Activated T-cell treated with anti-CD3 and anti-CD28 coated beads, Interleukin-2, amount 50 U/mL, for 1 hour (primary cell): ENCODE measurements around the gene SQOR.
"Not testable (repeated sequence)": the region's sequence is repeated elsewhere in the genome, so short reads cannot be mapped to it uniquely, and the experiment has no call there.

Experiments used
- DNase-seq: peaks from one replicate; pipeline ENCODE4 v3.0.0-alpha.2; 2020

The SQOR gene

GRCh38 chr15:45635191-45635638, 386 bp downstream of the SQOR start:
- DNase-seq, result peak; percentile 71

- DNase-seq, result no peak
These were observed 999 bp downstream of the SQOR start for GRCh38 chr15:45635763-45636292.

- no peak for DNase-seq
These were observed 2.3 kb downstream of the SQOR start for GRCh38 chr15:45637141-45637540.

DNA sequence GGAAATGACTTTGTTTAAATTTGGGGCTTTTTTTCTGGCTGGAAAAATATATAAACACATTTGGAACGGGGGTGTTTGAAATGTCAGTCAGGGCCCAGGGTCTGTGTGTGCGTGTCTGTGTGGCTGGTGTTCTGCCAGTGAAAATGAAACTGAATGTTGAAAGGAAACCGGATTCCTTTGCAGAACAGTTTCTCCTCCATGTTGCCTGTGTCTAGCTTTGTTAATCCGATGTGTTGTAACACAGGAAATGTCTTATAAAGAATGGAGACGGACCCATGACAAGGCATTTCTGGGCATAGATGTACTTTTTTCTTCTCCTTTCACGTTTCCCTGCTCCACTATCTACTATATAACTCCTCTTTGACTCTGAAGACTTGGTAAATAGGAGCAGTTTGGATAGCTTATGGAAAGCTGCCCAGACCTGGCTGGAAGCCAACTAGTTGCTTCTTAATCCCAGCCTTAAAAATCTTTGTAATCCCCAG, 2.8 kb downstream of the SQOR start:
- peak; percentile 28 for DNase-seq

DNA sequence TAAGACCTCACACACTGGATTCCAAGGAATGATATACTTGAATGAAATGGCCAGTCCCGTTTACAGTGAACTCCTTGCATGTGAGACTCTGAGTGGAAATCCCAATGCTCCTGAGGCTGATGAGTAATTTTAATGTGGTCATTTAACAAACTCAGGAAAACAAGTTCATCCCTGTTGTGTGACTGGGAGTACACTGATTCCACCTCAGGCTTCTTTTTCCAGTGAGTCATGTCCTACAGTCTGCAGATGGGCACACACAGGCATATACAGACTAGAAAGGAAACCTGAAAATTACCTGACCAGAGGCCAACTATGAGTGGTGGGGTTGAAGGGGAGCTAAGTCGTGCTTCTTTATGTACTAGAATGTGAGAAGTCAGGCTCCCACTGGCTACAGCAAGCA, 5.8 kb downstream of the SQOR start:
- no peak for DNase-seq

GRCh38 chr15:45641374-45641781, 6.5 kb downstream of the SQOR start:
- DNase-seq, result no peak

- DNase-seq, result no peak
These were observed 7.4 kb downstream of the SQOR start for GRCh38 chr15:45641999-45642932.

GRCh38 chr15:45644437-45644836, 9.6 kb downstream of the SQOR start:
- no peak for DNase-seq

GRCh38 chr15:45645026-45645980, 10.5 kb downstream of the SQOR start:
- no peak for DNase-seq

DNA sequence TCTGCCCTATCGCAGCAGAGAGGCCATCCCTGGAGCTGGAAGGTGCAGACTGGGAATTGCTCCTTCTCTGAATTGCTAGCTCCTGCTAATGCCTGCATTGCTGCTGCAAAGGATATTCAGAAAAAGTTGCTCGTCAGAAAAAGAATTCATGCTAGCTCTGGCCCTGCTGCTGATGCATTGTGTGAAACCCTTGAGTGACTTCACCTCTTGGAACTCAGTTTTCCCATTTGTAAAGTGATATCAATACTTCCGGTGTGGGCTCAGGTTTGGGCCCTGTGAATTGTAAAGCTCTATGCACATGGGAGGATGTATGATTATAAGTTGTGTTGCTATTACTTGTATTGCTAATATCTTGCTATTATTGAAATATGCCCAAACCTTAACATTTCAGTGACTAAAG, 11.4 kb downstream of the SQOR start:
- no peak for DNase-seq

DNA sequence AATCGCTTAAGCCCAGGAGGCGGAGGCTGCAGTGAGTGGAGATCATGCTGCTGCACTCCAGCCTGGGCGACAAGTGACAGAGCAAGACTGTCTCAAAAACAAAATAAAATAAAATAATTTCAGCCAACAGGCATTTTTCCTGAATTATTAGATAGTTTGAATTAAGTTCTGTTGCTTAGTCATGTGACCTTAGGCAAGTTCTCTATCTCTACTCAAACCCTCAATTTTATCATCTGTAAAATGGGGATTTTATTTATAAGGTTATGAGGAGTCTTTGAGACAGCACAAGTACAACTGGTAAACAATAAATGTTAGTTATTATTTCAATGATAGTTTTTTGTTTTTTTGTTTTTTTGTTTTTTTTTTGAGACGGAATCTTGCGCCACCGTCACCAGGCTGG, 13.0 kb downstream of the SQOR start:
- DNase-seq, result no peak

- DNase-seq, result no peak
These were observed 13.8 kb downstream of the SQOR start for GRCh38 chr15:45648521-45649200.

DNA sequence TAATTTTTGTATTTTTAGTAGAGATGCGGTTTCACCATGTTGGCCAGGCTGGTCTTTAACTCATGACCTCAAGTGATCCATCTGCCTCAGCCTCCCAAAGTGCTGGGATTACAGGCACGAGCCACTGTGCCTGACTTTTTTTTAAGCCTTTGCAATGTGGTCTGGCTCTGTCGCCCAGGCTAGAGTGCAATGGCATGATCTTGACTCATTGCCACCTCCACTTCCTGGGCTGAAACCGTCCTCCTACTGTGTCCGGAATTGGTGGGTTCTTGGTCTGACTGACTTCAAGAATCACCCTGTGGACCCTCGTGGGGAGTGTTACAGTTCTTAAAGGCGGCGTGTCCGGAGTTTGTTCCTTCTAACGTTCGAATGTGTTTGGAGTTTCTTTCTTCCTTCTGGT, 15.2 kb downstream of the SQOR start:
- not testable (repeated sequence) for DNase-seq

DNA sequence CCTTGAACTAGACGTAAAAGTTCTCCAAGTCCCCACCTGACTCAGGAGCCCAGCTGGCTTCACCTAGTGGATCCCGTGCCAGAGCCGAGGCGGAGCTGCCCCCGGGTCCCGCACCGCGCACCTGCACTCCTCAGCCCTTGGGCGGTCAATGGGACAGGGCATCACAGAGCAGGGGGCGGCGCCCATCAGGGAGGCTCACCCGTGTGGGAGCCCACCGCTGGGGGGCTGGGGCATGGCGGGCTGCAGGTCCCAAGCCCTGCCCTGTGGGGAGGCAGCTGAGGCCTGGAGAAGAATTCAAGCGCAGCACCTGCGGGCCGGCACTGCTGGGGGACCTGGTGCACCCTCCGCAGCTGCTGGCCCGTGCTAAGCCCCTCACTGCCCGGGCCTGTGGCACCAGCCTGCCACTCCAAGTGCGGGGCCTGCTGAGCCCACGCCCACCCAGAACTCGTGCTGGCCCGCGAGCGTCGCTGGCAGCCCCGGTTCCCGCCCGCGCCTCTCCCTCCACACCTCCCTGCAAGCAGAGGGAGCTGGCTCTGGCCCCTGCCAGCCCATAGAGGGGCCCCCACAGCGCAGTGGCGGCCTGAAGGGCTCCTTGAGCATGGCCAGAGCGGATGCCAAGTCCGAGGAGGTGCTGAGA, 16.2 kb downstream of the SQOR start:
- DNase-seq, result no peak

DNA sequence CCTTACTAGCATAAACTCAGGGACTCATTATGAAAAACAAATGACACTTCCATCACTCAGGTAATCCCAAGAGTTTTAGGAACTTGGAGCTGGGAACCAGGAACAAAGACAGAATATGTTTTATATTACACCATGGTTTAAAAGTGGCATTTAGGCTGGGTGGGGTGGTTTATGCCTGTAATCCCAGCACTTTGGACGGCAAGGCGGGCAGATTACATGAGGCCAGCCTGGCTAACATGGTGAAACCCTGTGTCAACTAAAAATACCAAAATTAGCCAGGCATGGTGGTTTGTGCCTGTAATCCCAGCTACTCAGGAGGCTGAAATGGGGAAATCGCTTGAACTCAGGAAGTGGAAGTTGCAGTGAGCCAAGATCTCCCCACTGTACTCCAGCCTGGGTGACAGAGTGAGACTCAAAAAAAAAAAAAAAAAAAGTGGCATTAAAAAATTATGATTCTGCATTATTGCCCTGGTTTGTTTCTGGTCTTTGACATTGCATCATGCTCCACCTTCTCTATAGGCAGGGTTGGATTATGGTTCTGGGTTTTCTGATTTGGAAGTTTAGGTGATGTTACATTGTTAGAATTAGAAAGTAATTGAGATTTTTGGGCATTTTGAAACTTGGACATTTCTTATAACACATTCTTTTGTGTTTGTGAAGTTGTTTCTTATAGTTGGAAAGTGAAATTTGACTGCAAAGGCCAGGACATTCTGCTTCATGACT, 19.0 kb downstream of the SQOR start:
- DNase-seq, result no peak

- no peak for DNase-seq
These were observed 19.9 kb downstream of the SQOR start for GRCh38 chr15:45654749-45655148.

DNA sequence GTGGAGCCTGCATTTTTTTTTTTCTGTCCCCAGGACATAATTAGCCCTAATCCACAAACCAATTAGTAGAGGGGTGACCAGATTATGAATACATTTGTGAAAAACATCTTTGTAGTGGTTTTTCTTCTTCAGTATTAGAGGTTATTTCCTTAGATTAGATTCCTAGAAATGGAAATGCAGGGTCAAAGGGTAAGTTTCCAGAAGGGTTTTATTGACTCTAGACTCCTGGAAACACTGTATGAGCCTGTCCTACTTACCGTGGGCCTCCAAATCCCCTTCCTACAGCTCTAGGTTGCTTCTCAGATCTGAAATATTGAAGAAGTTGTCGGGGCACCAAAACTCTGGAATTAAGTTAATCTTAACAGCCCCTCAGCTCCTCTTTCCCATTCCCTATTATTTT, 22.4 kb downstream of the SQOR start:
- no peak for DNase-seq

GRCh38 chr15:45657764-45658545, 23.1 kb downstream of the SQOR start:
- no peak for DNase-seq

- no peak for DNase-seq
These were observed 25.6 kb downstream of the SQOR start for GRCh38 chr15:45660231-45660979.

DNA sequence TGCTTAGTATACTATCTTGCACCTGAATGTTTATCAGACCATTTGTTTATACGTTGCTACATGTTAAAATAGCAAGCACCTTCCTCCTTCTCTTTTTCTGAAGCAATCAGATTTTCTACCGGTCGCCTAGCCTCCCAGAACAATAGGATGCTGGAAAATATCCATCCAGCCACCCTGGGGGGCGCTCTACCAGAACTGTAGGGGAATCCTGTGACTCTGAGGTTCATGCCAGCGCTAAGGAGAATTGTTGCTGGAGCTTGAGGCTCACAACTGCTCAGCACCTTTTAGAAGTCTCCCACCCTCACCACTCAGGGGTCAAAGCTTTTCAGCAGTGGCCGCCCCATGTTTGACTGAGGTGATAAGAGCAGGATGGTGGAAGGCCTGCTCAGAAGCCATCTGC, 27.5 kb downstream of the SQOR start:
- DNase-seq, result no peak
